ENCODE results near the gene AGAP1. TPM values are rescaled to one million over a fixed set of nuclear protein-coding genes. Genes with fewer than 3 reads are reported as not detected.

Gene AGAP1
- polyA plus RNA-seq, 1 donor from 2014 or later, result 17.4 TPM

DNA sequence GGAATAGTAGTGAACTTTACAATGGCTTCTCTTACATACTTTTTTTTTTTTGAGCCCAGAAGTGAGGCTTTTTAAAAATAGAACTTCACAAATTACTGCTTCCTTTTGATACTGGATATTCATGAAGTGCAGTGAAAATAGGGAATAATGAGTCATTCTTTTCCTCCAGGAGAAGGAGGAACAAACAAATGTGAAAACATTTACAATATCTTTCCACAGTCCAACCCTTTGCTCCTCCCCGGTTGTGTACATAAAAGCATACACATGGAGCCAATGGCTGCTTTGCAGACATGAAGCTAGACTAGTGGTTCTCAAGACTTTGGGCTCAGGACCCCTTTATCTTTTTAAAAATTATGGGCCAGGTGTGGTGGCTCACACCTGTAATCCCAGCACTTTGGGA is 407.4 kb downstream of the AGAP1 start:
- Histone ChIP-seq H3K9me2 (ENCODE audit: insufficient read depth, low read length) (no peaks in the 10 kb centered on the region), H3K27me3 (ENCODE audit: insufficient read depth, low read depth, low read length) (no peaks in the 10 kb centered on the region), H2AFZ (ENCODE audit: low read depth, low read length) (no peak overlapping the region), H3K9ac (ENCODE audit: low read length) (no peak overlapping the region), H3K9me3 (ENCODE audit: low read length) (peaks cover 2% of the 10 kb centered on the region), H3K4me2 (ENCODE audit: low read length) (no peak overlapping the region), H4K20me1 (ENCODE audit: insufficient read depth) (no peaks in the 10 kb centered on the region), H3K4me3 (ENCODE audit: low read length) (no peak overlapping the region), H3K36me3 (ENCODE audit: insufficient read depth, low read length) (no peaks in the 10 kb centered on the region), H3K79me2 (replicated peaks; ENCODE audit: insufficient read depth, low read length) (no peaks in the 10 kb centered on the region), H3K27ac (ENCODE audit: low read length) (no peak overlapping the region), H3F3A (ENCODE audit: insufficient read depth, low read length, poor library complexity, severe bottlenecking) (no peaks in the 10 kb centered on the region)
- no peak for TF ChIP-seq POLR2AphosphoS5 (IDR thresholded peaks at IDR 0.05)
- TF ChIP-seq TAF1 (IDR thresholded peaks at IDR 0.05; ENCODE audit: low read depth), result no peak
- TF ChIP-seq CTCF (IDR thresholded peaks at IDR 0.05; ENCODE audit: poor library complexity, severe bottlenecking), result no peak
- TF ChIP-seq SMC3 (conservative IDR thresholded peaks at IDR 0.05; ENCODE audit: poor library complexity), result no peak
- TF ChIP-seq EP300 (conservative IDR thresholded peaks at IDR 0.05; ENCODE audit: poor library complexity, severe bottlenecking), result no peak
- TF ChIP-seq MXI1 (conservative IDR thresholded peaks at IDR 0.05; ENCODE audit: poor library complexity, severe bottlenecking), result no peak
- TF ChIP-seq, protein P1, sequence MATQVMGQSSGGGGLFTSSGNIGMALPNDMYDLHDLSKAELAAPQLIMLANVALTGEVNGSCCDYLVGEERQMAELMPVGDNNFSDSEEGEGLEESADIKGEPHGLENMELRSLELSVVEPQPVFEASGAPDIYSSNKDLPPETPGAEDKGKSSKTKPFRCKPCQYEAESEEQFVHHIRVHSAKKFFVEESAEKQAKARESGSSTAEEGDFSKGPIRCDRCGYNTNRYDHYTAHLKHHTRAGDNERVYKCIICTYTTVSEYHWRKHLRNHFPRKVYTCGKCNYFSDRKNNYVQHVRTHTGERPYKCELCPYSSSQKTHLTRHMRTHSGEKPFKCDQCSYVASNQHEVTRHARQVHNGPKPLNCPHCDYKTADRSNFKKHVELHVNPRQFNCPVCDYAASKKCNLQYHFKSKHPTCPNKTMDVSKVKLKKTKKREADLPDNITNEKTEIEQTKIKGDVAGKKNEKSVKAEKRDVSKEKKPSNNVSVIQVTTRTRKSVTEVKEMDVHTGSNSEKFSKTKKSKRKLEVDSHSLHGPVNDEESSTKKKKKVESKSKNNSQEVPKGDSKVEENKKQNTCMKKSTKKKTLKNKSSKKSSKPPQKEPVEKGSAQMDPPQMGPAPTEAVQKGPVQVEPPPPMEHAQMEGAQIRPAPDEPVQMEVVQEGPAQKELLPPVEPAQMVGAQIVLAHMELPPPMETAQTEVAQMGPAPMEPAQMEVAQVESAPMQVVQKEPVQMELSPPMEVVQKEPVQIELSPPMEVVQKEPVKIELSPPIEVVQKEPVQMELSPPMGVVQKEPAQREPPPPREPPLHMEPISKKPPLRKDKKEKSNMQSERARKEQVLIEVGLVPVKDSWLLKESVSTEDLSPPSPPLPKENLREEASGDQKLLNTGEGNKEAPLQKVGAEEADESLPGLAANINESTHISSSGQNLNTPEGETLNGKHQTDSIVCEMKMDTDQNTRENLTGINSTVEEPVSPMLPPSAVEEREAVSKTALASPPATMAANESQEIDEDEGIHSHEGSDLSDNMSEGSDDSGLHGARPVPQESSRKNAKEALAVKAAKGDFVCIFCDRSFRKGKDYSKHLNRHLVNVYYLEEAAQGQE (IDR thresholded peaks at IDR 0.05; ENCODE audit: borderline replicate concordance), result no peak
- no peak for TF ChIP-seq RAD21 (conservative IDR thresholded peaks at IDR 0.05)
- no peak for TF ChIP-seq EZH2 (IDR thresholded peaks at IDR 0.05; ENCODE audit: borderline replicate concordance, insufficient read depth, low read length, poor library complexity, severe bottlenecking)

DNA sequence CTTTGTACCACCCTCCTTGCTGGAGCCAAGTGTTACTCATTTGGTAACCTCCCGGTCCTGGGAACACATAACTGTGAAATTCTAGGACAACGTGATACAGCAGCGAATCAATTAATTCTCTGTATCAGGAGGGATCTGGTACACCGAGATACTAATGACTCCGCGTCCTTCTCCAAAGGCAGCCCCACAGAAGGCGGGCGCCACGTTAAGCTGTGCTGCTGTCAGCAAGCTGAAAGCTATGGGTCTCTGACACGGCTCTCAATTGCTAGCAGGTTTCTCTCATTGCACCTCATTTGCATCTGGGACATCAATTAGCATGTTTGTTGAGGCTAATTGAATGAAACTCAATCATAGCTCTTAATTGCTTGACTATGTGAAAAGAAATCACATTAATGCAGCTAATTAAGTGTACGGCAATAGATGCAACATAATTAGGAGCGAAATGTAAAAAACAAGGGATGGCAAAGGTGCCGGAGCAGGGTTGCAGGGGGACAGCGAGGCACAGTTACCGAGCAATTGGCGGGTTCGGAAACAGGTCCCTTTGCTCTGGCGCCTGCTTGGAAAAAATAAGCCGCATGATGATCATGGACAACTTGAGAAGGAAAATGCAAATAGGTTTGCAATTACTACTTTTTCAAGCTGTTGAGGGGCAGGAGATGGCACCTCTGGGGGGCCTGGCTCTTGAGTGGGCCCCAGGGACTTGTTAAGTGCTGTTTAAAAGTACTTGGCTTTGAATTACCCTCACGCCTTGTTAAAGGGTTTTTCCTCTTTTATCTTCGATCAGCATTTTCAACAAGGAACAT is 410.1 kb downstream of the AGAP1 start:
- peak overlapping the region; percentile 33 for H3K27ac ChIP-seq (ENCODE audit: low read length)
- H4K20me1 ChIP-seq (ENCODE audit: insufficient read depth), result no peaks in the 10 kb centered on the region
- no peaks in the 10 kb centered on the region for H3K9me2 ChIP-seq (ENCODE audit: insufficient read depth, low read length)
- H3K79me2 ChIP-seq (replicated peaks; ENCODE audit: insufficient read depth, low read length), result no peaks in the 10 kb centered on the region
- H3F3A ChIP-seq (ENCODE audit: insufficient read depth, low read length, poor library complexity, severe bottlenecking), result no peaks in the 10 kb centered on the region
- H3K4me2 ChIP-seq (ENCODE audit: low read length), result no peak overlapping the region
- TF ChIP-seq SMC3 (conservative IDR thresholded peaks at IDR 0.05; ENCODE audit: poor library complexity), result no peak
- no peak for TF ChIP-seq CTCF (IDR thresholded peaks at IDR 0.05; ENCODE audit: poor library complexity, severe bottlenecking)
- no peak for TF ChIP-seq TAF1 (IDR thresholded peaks at IDR 0.05; ENCODE audit: low read depth)
- TF ChIP-seq MXI1 (conservative IDR thresholded peaks at IDR 0.05; ENCODE audit: poor library complexity, severe bottlenecking), result no peak
- no peaks in the 10 kb centered on the region for H3K9me3 ChIP-seq (ENCODE audit: low read length)
- H3K27me3 ChIP-seq (ENCODE audit: insufficient read depth, low read depth, low read length), result no peaks in the 10 kb centered on the region
- H3K36me3 ChIP-seq (ENCODE audit: insufficient read depth, low read length), result peaks cover 4% of the 10 kb centered on the region
- H3K4me3 ChIP-seq (ENCODE audit: low read length), result no peak overlapping the region
- no peak overlapping the region for H2AFZ ChIP-seq (ENCODE audit: low read depth, low read length)
- no peak overlapping the region for H3K9ac ChIP-seq (ENCODE audit: low read length)

All from neural cell (in vitro differentiated cells).